ENCODE measurements around the gene MADD.

DNA sequence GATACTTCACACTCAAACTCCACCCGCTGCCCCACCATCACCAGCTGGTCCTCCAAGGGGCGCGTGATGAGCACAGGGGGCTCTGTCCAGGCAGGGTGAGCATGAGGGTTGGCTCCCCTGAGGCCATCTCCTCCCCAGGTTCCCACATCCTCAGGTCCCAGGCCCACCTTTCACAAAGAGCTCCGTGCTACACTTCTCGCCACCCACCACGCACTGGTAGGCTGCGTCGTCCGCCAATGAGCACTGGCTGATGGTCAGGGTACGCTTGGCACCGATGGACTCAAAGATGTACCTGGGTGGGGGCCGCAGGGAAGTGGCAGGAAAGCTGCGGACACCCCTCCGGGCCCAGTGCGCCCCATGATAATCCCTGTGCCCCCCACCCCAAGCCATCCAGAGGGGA is 72.9 kb downstream of the MADD start:
- TF ChIP-seq, protein P1, sequence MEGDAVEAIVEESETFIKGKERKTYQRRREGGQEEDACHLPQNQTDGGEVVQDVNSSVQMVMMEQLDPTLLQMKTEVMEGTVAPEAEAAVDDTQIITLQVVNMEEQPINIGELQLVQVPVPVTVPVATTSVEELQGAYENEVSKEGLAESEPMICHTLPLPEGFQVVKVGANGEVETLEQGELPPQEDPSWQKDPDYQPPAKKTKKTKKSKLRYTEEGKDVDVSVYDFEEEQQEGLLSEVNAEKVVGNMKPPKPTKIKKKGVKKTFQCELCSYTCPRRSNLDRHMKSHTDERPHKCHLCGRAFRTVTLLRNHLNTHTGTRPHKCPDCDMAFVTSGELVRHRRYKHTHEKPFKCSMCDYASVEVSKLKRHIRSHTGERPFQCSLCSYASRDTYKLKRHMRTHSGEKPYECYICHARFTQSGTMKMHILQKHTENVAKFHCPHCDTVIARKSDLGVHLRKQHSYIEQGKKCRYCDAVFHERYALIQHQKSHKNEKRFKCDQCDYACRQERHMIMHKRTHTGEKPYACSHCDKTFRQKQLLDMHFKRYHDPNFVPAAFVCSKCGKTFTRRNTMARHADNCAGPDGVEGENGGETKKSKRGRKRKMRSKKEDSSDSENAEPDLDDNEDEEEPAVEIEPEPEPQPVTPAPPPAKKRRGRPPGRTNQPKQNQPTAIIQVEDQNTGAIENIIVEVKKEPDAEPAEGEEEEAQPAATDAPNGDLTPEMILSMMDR (IDR thresholded peaks at IDR 0.05), result no peak
- no peak for TF ChIP-seq EZH2 (IDR thresholded peaks at IDR 0.05; ENCODE audit: borderline replicate concordance, insufficient read depth, low read depth, low read length, poor library complexity, severe bottlenecking)

Measured in B cell (primary cell).